Measurements from ENCODE around the gene SMR3B.

- TF ChIP-seq YY1 (IDR thresholded peaks at IDR 0.05; ENCODE audit: low read depth) = no peak
- no peak for TF ChIP-seq ZBTB7A (IDR thresholded peaks at IDR 0.05; ENCODE audit: low read depth)
These were observed 46.9 kb upstream of the SMR3B start for GRCh38 chr4:70336043-70336442.
